Activated CD8-positive, alpha-beta T cell treated with anti-CD3 and anti-CD28 coated beads for 36 hours (primary cell): Measurements from ENCODE around the gene PATJ. TPM values are rescaled to one million over a fixed set of nuclear protein-coding genes. Genes with fewer than 3 reads are reported as not detected.
"Not testable (repeated sequence)": the region's sequence is repeated elsewhere in the genome, so short reads cannot be mapped to it uniquely, and the experiment has no call there.

Experiments used
- ATAC-seq: fragments of 200-7000 bp; cut with Tn5 transposase; one replicate; pipeline ENCODE4 v1.10.0; 2021; ENCODE audit warnings: mild to moderate bottlenecking, moderate library complexity
- CTCF ChIA-PET: fragments of 350-600 bp; sonication (Branson Sonifier 250); formaldehyde crosslinking; loops from one replicate; lab custom pipeline; 2021; ENCODE audit warnings: antibody characterized with exemption; lab: Charles Lee
- POLR2A ChIA-PET: fragments of 350-600 bp; sonication (Branson Sonifier 250); formaldehyde crosslinking; loops from one replicate; lab custom pipeline; 2021; ENCODE audit warnings: antibody characterized with exemption; lab: Charles Lee
- DNase-seq: peaks from one replicate; pipeline ENCODE4 v3.0.0-alpha.2; 2020
- H3K27ac Mint-ChIP-seq: one replicate; pipeline ENCODE4 v1.8.0; 2021; ENCODE audit warnings: mild to moderate bottlenecking, mixed read lengths
- H3K27me3 Mint-ChIP-seq: one replicate; pipeline ENCODE4 v1.8.0; 2021; ENCODE audit warnings: mixed read lengths
- H3K36me3 Mint-ChIP-seq: one replicate; pipeline ENCODE4 v1.8.0; 2021; ENCODE audit warnings: low read depth, mixed read lengths
- H3K4me1 Mint-ChIP-seq: one replicate; pipeline ENCODE4 v1.8.0; 2021; ENCODE audit warnings: low read depth, mixed read lengths
- H3K4me3 Mint-ChIP-seq: one replicate; pipeline ENCODE4 v1.8.0; 2021; ENCODE audit warnings: mild to moderate bottlenecking, moderate library complexity, mixed read lengths
- H3K9me3 Mint-ChIP-seq: one replicate; pipeline ENCODE4 v1.8.0; 2021; ENCODE audit warnings: mixed read lengths
- intact Hi-C: fragments of 100-400 bp; cut with micrococcal nuclease; formaldehyde crosslinking; loops from one replicate; pipeline ENCODE4 v1.10.0; 2022
- total RNA-seq, 2 experiments: library from RNA; stranded (reverse); gene quantifications; one replicate each; pipeline ENCODE4 v1.2.3, GENCODE V29; 2021
- TF ChIP-seq, protein P1 (sequence below): fragments of 200-600 bp; IDR thresholded peaks from one replicate; pipeline ENCODE4 v1.8.0; 2022; ENCODE audit warnings: antibody characterized with exemption, mild to moderate bottlenecking

The PATJ gene
- total RNA-seq, 2 experiments from 2014 or later, result 8.1 to 9.2 TPM

GRCh38 chr1:61839679-61840078 lies 97.4 kb downstream of the PATJ start:
- intact Hi-C loops, result no loop called here
- H3K27me3 Mint-ChIP-seq, result no peaks in the 10 kb centered on the region
- no peak overlapping the region for H3K27ac Mint-ChIP-seq
- no peaks in the 10 kb centered on the region for H3K9me3 Mint-ChIP-seq
- no peak for ATAC-seq
- no peak overlapping the region for H3K4me3 Mint-ChIP-seq
- no peaks in the 10 kb centered on the region for H3K4me1 Mint-ChIP-seq
- CTCF ChIA-PET, result interaction anchor here (0.6 kb wide), 1 partner anchor 232 kb away, joined by 3 read pairs; no protein-coding TSS in a partner anchor
- H3K36me3 Mint-ChIP-seq, result no peaks in the 10 kb centered on the region
- POLR2A ChIA-PET, result no interaction called here
- TF ChIP-seq, protein P1, sequence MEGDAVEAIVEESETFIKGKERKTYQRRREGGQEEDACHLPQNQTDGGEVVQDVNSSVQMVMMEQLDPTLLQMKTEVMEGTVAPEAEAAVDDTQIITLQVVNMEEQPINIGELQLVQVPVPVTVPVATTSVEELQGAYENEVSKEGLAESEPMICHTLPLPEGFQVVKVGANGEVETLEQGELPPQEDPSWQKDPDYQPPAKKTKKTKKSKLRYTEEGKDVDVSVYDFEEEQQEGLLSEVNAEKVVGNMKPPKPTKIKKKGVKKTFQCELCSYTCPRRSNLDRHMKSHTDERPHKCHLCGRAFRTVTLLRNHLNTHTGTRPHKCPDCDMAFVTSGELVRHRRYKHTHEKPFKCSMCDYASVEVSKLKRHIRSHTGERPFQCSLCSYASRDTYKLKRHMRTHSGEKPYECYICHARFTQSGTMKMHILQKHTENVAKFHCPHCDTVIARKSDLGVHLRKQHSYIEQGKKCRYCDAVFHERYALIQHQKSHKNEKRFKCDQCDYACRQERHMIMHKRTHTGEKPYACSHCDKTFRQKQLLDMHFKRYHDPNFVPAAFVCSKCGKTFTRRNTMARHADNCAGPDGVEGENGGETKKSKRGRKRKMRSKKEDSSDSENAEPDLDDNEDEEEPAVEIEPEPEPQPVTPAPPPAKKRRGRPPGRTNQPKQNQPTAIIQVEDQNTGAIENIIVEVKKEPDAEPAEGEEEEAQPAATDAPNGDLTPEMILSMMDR, result no peak
- DNase-seq, result no peak

DNA sequence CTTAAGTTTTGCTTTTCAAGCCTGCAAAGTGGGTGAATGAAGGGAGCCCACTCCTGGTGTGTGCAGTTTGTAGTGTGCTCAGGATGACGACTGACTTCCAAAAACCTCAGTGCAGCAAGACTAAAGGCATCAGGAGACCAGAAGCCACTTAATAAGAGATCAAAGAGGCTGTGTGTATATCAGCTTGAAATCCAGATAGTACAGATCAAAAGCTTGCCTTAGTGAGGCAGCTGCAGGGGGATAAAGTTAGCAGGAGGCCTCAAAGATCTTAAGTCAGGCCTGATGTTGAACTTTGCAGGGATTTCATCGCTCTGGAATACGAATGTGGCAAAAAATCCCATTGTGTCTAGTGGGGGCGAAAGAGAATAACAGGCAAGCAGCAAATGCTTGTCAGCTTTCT lies 99.8 kb downstream of the PATJ start:
- DNase-seq (no peak), ATAC-seq (no peak)
- no peaks in the 10 kb centered on the region for H3K4me1 Mint-ChIP-seq
- no peak overlapping the region for H3K4me3 Mint-ChIP-seq
- TF ChIP-seq, protein P1, result no peak
- H3K9me3 Mint-ChIP-seq, result no peaks in the 10 kb centered on the region
- CTCF ChIA-PET, result interaction anchor here (1.0 kb wide), 1 partner anchor 799 kb away, joined by 3 read pairs; no protein-coding TSS in a partner anchor
- no peaks in the 10 kb centered on the region for H3K36me3 Mint-ChIP-seq
- POLR2A ChIA-PET, result no interaction called here
- H3K27me3 Mint-ChIP-seq, result no peaks in the 10 kb centered on the region
- no peak overlapping the region for H3K27ac Mint-ChIP-seq
- intact Hi-C loops, result no loop called here

GRCh38 chr1:61842863-61843514 lies 100.7 kb downstream of the PATJ start:
- ATAC-seq, result no peak
- H3K4me3 Mint-ChIP-seq, result no peak overlapping the region
- H3K9me3 Mint-ChIP-seq, result no peaks in the 10 kb centered on the region
- no peaks in the 10 kb centered on the region for H3K36me3 Mint-ChIP-seq
- CTCF ChIA-PET, result interaction anchor here (0.9 to 1.5 kb wide), 4 partner anchors 10 to 800 kb away, joined by 3 to 5 read pairs (median 4); no protein-coding TSS in a partner anchor
- POLR2A ChIA-PET, result no interaction called here
- H3K4me1 Mint-ChIP-seq, result no peaks in the 10 kb centered on the region
- no peaks in the 10 kb centered on the region for H3K27me3 Mint-ChIP-seq
- intact Hi-C loops, result no loop called here
- H3K27ac Mint-ChIP-seq, result no peak overlapping the region
- DNase-seq, result no peak
- TF ChIP-seq, protein P1, result no peak

DNA sequence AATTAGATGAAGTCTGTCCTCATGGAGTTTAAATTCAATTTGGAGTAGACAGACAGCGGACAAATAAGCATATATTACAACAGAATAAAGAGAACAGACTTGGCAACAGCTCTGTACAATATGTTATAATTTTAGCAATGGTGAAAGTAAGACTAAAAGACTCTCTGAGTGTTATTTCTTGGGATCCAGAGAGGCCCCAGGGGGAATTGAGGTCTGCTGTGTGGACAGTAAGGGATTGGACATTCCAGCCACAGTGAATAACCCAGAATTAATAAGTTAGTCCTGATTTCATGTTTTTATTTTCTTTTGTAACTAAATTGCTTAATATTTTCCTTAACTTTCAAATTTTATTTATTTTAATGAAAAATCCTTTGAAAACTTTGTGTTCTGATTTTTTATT lies 101.7 kb downstream of the PATJ start:
- Mint-ChIP-seq H3K36me3 (no peaks in the 10 kb centered on the region), H3K4me3 (no peak overlapping the region), H3K27me3 (no peaks in the 10 kb centered on the region), H3K4me1 (no peaks in the 10 kb centered on the region), H3K27ac (no peak overlapping the region), H3K9me3 (no peaks in the 10 kb centered on the region)
- CTCF ChIA-PET, result interaction anchor here (1.0 to 1.5 kb wide), 3 partner anchors 9 to 11 kb away, joined by 5 to 6 read pairs (median 5); no protein-coding TSS in a partner anchor
- ATAC-seq (no peak), DNase-seq (no peak)
- POLR2A ChIA-PET, result no interaction called here
- TF ChIP-seq, protein P1, result no peak
- intact Hi-C loops, result no loop called here

GRCh38 chr1:61844664-61845063 lies 102.4 kb downstream of the PATJ start:
- H3K27ac Mint-ChIP-seq, H3K27me3 Mint-ChIP-seq, H3K36me3 Mint-ChIP-seq, H3K9me3 Mint-ChIP-seq, intact Hi-C loops, POLR2A ChIA-PET, DNase-seq, ATAC-seq, H3K4me3 Mint-ChIP-seq, H3K4me1 Mint-ChIP-seq: not testable (repeated sequence)
- CTCF ChIA-PET, result interaction anchor here (1.0 to 1.4 kb wide), 2 partner anchors 8 to 10 kb away, joined by 5 to 6 read pairs; no protein-coding TSS in a partner anchor
